Stimulated activated CD4-positive, alpha-beta T cell treated with anti-CD3 and anti-CD28 coated beads, Interleukin-1b, Interleukin-23, amount 100 ng/mL, for 48 hours (primary cell): ENCODE measurements around the gene ZNF575.

Source experiments
- DNase-seq: peaks from one replicate; pipeline ENCODE4 v3.0.0-alpha.2; 2020

Gene ZNF575, protein sequence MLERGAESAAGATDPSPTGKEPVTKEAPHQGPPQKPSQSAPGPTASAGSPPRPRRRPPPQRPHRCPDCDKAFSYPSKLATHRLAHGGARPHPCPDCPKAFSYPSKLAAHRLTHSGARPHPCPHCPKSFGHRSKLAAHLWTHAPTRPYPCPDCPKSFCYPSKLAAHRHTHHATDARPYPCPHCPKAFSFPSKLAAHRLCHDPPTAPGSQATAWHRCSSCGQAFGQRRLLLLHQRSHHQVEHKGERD

GRCh38 chr19:43532962-43533545, at the start of gene ZNF575:
Gene ZNF575 (plus strand): TSS chr19:43533188. CDS start chr19:43534423, 1,235 bp downstream.
- DNase-seq, result peak; percentile 92

- DNase-seq, result no peak
Observed at GRCh38 chr19:43483281-43483680, 49.7 kb upstream of the ZNF575 start.

DNA sequence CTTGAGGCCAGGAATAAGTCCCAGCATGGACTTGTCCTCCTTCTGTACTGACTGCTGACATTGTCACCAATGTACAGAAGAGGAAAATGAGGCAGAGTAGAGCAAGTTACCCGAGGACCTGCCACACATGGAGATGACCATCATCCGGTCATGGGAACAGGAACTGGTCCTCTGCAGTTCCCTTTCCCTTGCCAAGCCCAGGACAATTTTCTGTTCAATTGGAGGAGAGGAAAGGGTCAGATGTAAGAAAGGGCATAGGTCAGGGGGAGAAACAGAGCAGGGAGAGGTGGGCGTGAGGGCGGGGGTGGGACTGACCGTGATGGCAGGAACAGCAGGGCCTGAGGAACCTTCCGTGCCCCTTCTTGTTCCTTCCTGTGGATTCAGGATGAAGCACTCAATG, 47.0 kb upstream of the ZNF575 start:
- DNase-seq, result no peak

DNA sequence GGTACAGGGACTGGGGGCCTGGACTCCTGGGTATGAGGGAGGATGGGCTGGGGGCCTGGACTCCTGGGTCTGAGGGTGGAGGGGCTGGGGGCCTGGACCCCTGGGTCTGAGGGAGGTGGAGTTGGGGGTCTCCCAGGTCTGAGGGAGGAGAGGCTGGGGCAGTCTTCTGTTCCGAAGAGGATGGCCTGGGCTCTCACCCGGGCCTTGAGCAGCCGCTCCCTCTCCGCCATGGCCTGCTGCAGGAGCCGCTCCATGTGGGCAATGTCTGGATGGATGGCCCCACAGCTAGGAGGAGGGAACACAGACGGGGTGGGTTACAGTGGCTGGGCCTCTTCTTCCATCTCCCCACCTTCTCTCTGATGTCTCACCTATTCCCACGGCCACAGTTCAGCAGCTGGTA, 46.6 kb upstream of the ZNF575 start:
- no peak for DNase-seq

GRCh38 chr19:43488179-43488578, 44.8 kb upstream of the ZNF575 start:
- no peak for DNase-seq

GRCh38 chr19:43489310-43489709, 43.7 kb upstream of the ZNF575 start:
- DNase-seq, result no peak

DNA sequence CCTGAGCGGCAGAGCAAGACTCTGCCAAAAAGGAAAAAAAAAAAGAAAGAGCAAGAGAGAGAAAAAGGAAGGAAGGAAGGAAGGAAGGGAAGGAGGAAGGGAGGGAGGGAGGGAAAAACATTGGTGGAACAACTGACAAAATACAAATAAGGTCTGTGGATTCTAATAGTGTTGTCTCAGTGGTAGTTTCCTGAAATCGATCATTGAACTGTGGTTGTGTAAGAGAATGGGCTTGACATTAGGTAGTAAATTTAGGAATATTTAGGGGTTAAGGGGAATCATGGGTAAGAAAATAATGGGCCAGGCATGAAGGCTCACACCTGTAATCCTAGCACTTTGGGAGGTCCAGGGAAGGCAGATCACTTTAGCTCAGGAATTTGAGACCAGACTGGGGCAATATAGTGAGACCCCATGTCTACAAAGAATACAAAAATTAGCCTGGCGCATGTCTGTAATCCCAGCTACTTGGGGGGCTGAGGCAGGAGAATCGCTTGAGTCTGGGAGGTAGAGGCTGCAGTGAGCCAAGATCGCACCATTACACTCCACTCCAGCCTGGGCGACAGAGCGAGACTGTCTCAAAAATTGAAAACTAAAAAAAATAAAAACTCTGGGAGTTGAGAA, 42.9 kb upstream of the ZNF575 start:
- DNase-seq, result no peak

DNA sequence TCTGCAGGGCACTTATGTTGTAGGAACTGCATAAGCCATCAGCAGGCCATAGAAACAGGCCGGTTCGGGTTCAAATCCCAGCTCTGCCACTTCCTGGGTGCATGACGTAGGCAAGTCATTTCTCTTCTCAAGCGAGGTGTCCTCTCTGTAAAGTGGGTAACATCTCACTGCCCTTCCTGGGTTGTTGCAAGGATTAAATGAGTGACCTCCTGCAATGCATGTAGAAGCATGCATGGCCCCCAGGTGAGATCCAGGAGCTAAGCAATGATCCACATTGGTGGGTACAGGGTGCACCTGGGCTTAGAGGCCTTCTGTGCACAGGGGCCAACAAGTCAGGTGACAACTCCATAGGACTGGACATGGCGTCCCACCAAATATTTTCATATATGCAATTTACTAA, 42.2 kb upstream of the ZNF575 start:
- no peak for DNase-seq

DNA sequence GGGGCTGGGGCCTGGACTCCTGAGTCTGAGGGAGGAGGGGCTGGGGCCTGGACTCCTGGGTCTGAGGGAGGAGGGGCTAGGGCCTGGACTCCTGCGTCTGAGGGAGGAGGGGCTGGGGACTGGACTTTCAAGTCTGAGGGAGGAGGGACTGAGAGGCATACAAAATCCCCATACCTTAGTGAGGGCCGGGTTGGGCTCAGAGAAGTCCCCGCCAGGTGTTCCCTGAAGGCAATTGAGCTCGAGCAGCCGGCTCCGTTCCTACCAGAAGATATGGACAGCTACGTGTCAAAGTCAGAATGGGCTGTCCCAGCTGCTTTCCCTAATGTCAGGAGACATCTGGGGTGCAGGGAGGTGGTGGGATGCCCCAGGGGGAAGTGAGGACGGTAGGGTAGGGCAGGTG, 37.9 kb upstream of the ZNF575 start:
- no peak for DNase-seq

GRCh38 chr19:43496960-43497359, 36.0 kb upstream of the ZNF575 start:
- DNase-seq, result no peak

DNA sequence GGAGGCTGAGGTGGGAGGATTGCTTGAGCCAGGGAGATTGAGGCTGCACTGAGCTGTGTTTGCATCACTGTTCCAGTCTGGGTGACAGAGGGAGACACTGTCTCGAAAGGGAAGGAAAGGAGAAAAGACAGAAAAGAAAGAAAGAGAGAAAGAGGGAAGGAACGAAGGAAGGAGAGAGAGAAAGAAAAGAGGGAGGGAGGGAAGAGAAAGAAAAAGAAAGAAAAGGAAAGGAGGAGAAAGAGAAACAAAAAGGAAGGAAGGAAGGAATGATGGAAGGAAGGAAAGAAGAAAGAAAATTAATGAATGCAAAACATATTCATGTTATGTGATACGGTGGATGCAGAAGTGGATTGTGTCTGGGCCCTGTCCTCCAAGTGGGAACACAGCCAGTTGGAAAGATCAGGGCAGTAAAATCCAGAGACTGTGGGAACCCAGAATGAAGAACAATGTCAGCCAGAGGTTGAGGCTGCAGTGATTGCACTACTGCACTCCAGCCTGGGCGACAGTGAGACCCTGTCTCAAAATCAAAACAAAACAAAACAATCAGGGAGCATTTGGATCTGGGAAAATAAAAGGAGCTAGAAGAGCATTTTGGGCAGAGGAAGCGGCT, 34.6 kb upstream of the ZNF575 start:
- DNase-seq, result no peak

- no peak for DNase-seq
Observed at GRCh38 chr19:43499042-43499441, 33.9 kb upstream of the ZNF575 start.

DNA sequence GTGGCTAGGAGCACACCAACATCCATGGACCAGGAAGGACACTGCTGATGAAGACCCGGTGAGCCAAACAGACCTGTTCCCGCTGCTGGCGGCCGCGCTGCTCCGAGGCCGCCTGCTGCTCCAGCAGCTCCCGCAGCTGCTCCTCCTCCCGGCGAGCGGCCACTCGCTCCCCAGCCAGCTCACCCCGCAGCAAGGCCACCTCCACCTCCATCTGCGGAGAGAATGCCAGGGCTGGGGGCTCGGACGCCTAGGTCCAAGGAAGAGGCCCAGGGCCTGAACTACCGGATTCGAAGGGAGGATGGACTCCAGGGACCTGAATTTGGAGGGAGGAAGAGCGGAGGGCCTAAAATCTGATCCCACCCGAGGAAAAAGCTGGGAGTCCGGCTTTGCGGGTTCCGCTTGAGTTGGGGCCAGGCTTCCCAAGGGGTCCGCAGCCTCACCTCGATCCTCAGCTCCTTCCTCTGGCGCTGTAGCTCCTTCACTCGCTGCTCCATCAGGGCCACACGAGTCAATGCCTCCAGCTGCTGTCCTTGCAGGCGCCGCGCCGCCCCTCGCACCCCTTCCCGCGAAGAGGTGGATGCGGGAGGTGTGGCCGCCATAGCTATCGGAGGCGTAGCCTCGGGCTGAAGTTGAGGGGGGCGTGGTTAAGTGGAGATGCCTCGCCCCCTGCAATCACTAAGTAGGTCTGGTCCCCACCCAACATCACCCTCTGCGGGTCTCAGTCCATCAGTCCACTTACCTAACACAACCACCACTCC, 31.1 kb upstream of the ZNF575 start:
- DNase-seq, result no peak

DNA sequence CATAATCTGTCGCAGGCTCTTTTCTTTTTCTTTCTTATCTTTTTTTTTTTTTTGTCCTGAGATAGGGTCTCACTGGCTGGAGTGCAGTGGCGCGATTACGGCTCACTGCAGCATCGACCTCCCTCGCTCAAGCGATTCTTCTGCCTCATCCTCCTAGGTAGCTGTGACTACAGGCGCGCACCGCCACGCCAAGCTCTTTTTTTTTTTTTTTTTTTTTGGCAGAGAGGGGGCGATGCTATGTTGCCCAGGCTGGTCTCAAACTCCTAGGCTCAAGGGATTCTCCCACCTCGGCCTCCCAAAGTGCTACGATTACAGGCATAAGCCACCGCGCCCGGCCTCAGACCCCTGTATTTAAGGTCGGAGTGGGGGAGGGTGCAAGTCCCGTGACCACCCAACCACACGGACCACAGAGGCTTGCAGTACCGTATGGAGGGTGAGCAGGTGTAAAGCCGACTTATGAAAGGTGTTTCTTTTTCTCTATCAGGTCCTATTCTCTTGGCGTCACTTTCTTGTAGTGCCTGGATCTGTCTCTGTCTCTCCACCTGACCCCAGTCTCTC, 30.5 kb upstream of the ZNF575 start:
- no peak for DNase-seq

- peak; percentile 96 for DNase-seq
Observed at GRCh38 chr19:43503501-43504425, 29.2 kb upstream of the ZNF575 start.

GRCh38 chr19:43504426-43505185, 28.4 kb upstream of the ZNF575 start, which contains the start of gene PHLDB3:
Gene PHLDB3 (minus strand): TSS chr19:43504746. CDS start chr19:43504118, 628 bp downstream.
- DNase-seq, result peak; percentile 52

DNA sequence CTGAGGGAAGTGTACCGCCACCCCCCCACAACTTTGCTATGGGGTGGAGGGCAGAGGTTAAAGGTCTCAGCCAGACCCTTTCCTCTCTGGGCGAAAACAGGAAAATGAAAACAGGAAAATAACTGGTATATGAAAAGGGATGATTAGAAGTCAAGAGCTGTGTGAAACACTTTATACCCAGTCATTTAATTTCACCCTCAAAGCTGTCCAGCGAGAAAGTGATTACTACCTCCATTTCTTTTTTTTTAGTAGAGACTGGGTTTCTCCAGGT, 27.9 kb upstream of the ZNF575 start:
- DNase-seq, result no peak

DNA sequence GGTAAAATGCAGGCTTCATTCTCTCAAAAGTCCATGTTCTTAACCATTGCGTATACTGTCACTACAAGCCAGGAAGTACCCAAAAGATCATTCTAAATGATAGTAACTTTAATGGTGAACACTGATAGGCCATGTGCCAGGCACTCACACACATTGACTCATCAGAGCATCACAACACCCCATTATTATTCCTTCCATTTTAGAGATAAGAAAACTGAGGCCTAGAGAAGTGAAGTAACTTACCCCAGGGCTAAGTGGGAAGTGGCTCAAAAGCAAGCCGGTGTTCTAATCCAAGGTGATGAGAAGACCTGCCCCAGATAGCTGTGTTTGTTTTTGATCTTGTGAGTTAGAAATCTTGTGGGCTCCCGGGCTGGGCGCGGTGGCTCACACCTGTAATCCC, 27.0 kb upstream of the ZNF575 start:
- no peak for DNase-seq

DNA sequence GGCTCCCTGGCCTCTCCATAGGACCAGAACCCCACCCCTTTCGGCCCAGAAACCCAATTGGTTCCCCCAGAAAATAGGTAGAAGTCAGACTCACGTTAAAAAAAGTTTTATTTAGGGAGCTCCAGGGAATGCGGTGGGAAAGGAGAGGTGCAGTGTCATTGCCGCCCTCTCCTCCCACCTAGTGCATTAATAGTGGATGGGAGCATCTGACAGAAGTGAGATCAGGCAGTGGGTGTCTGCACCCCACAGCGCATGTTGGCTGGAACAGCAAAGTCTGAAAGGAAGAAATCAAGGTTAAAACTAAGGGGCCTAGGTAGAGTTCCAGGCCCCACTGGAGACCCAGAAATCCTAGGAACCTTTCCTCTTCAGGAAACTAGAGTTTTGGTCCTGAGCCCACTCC, 26.4 kb upstream of the ZNF575 start:
- no peak for DNase-seq

GRCh38 chr19:43507880-43508279, 25.1 kb upstream of the ZNF575 start:
- DNase-seq, result no peak

GRCh38 chr19:43510713-43511112, 22.3 kb upstream of the ZNF575 start:
- DNase-seq, result no peak
